K562 (cell line): ENCODE data around the gene DIP2C. TPM values are rescaled to one million over a fixed set of nuclear protein-coding genes. Genes with fewer than 3 reads are reported as not detected.

Source experiments
- CHD7 ChIP-seq: fragments of 200-600 bp; sonication (generic); IDR thresholded peaks from one replicate; pipeline ENCODE4 v1.6.1; 2012; ENCODE audit warnings: mild to moderate bottlenecking, low read depth, low read length, inconsistent platforms
- GTF2F1 ChIP-seq: IDR thresholded peaks from 2 replicates; pipeline ENCODE4 v1.6.1; 2011; ENCODE audit warnings: low read depth, low read length, improper control_type of control experiment
- MITF ChIP-seq: IDR thresholded peaks from 2 replicates; pipeline ENCODE4 v1.6.1; 2014; ENCODE audit warnings: antibody characterized with exemption
- ZNF124 ChIP-seq: sonication (generic); formaldehyde crosslinking; IDR thresholded peaks from 2 replicates; pipeline ENCODE4 v1.8.1; 2022; ENCODE audit warnings: missing genetic modification reagents
- polyA plus RNA-seq, 8 experiments: library from polyadenylated mRNA; depleted of rRNA in 4 of 8; stranded (reverse) in 5 of 8; unstranded in 3 of 8; fragments of >200 nt; fragmentation: Nextera tagmentation in 2 of 8; fragmentation: Illumina TruSeq in 1 of 8; extraction: Ambion mirVana in 2 of 8; extraction: Trizol in 1 of 8; gene quantifications; 2 replicates each; pipeline versions ENCODE4 v1.2.1 to v1.2.3, GENCODE V29; 2011 to 2014; ENCODE audit warnings: inconsistent platforms in 1 of 8, missing spikeins in 1 of 8
- total RNA-seq, 7 experiments: library from RNA; depleted of rRNA in 6 of 7; stranded (reverse); fragments of >200 nt in 6 of 7; fragmentation: Illumina TruSeq in 2 of 7; extraction: Trizol in 2 of 7; gene quantifications; 2 replicates each; pipeline versions ENCODE4 v1.2.1 to v1.2.3, GENCODE V29; 2011 to 2021; ENCODE audit warnings: low replicate concordance in 1 of 7

The DIP2C gene
- total and polyA plus RNA-seq, 9 of the 15 experiments (the other 6 are each of a cell fraction or from before 2014, with no cell fraction given) = 0.01 TPM; not detected in 8

DNA sequence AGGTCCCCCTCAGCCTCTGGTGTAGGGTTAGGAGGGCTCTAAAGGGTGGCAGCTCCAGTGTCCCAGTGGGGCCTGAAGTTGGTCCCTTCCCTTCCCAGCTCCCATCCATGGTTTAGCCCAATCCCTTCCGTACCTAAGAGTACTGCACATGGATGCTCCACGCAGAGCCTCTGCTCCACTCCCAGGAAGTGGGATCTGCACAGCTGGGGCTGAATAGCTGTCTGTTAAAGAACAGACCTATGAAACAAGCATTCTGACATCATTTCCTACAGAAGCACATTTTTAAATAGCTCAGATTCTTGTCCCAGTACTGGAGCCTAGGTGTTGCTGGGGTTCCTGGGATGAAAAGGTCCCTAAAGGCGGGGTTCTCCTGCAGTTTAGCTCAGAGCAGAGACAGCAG is 418.3 kb downstream of the DIP2C start (continued):
- TF ChIP-seq GTF2F1 = no peak
- TF ChIP-seq ZNF124 (CRISPR knock-in tag) = no peak
- TF ChIP-seq MITF = no peak
- TF ChIP-seq CHD7 = no peak
